Aorta (tissue), 5 donors: Measurements from ENCODE around the gene NLRP5. TPM values are rescaled to one million over a fixed set of nuclear protein-coding genes. Genes with fewer than 3 reads are reported as not detected.

Experiments used
- ATAC-seq: fragments of 200-7000 bp; cut with Tn5 transposase; one replicate; pipeline ENCODE4 v1.9.1; 2022; ENCODE audit warnings: moderate library complexity; ENCODE audit not compliant: low FRiP score
- DNase-seq, 2 donors: peaks; one replicate each; pipeline ENCODE4 v3.0.0-alpha.2; 2020
- H3K27ac ChIP-seq, 2 donors: one replicate each; pipeline ENCODE4 v1.5.1; 2013; ENCODE audit warnings: low read length in 2 of 2, mild to moderate bottlenecking in 2 of 2, moderate library complexity in 2 of 2, control low read depth in 1 of 2, inconsistent platforms in 1 of 2, low read depth in 1 of 2
- H3K27me3 ChIP-seq, 2 donors: one replicate each; pipeline ENCODE4 v1.6.1; 2013; ENCODE audit warnings: control low read depth in 1 of 2, low read length in 1 of 2, mild to moderate bottlenecking in 1 of 2, moderate library complexity in 1 of 2; ENCODE audit not compliant: insufficient read depth in 2 of 2, control insufficient read depth in 1 of 2
- H3K36me3 ChIP-seq, 2 donors: one replicate each; pipeline ENCODE4 v1.6.1; 2013; ENCODE audit warnings: control low read depth in 1 of 2, low read length in 1 of 2, mild to moderate bottlenecking in 1 of 2; ENCODE audit not compliant: insufficient read depth in 2 of 2, control insufficient read depth in 1 of 2
- H3K4me1 ChIP-seq, 2 donors: one replicate each; pipeline ENCODE4 v1.6.1; 2013; ENCODE audit warnings: low read length in 2 of 2, control low read depth in 1 of 2, mild to moderate bottlenecking in 1 of 2, moderate library complexity in 1 of 2; ENCODE audit not compliant: insufficient read depth in 2 of 2, control insufficient read depth in 1 of 2
- H3K4me3 ChIP-seq, 2 donors: one replicate each; pipeline ENCODE4 v1.5.1; 2013; ENCODE audit warnings: low read length in 2 of 2, control low read depth in 1 of 2, mild to moderate bottlenecking in 1 of 2
- H3K9me3 ChIP-seq: one replicate; pipeline ENCODE4 v1.6.1; 2013; ENCODE audit warnings: mild to moderate bottlenecking, low read length; ENCODE audit not compliant: control insufficient read depth
- WGBS, 2 donors: extraction: QIAGEN DNeasy Blood & Tissue Kit; methylation state at CpG; one replicate each; pipeline ENCODE4 v1.1.7; 2013; 5-methylcytosine and 5-hydroxymethylcytosine counted together
- intact Hi-C, 2 donors: fragments of 100-400 bp; cut with DNase I; formaldehyde crosslinking; loops; one replicate each; pipeline versions ENCODE4 v1.14.2 to v1.15.0; 2022
- polyA plus RNA-seq, 2 donors: library from polyadenylated mRNA; stranded (reverse); fragments of 200-250 nt; gene quantifications; one replicate each; pipeline ENCODE4 v1.2.3, GENCODE V29; 2013
- total RNA-seq, 2 donors: library from RNA; stranded (reverse); fragmentation: NEBNext Ultra II Directional; extraction: Animal tissue kit (Norgen Biotek cat#: 25700); gene quantifications; one replicate each; pipeline ENCODE4 v1.2.1, GENCODE V29; 2021
- donor health status: healthy with polysubstance abuse.
- donor health status: Bipolar disorder and iron deficiency.
- donor health status: DM: no; HTN: no; CAD: no.
- donor health status: DM: no; HTN: no; CAD: no.
- donor health status: DM: yes; HTN: yes; CAD: no.

The NLRP5 gene
- total and polyA plus RNA-seq, 4 donors: not detected

DNA sequence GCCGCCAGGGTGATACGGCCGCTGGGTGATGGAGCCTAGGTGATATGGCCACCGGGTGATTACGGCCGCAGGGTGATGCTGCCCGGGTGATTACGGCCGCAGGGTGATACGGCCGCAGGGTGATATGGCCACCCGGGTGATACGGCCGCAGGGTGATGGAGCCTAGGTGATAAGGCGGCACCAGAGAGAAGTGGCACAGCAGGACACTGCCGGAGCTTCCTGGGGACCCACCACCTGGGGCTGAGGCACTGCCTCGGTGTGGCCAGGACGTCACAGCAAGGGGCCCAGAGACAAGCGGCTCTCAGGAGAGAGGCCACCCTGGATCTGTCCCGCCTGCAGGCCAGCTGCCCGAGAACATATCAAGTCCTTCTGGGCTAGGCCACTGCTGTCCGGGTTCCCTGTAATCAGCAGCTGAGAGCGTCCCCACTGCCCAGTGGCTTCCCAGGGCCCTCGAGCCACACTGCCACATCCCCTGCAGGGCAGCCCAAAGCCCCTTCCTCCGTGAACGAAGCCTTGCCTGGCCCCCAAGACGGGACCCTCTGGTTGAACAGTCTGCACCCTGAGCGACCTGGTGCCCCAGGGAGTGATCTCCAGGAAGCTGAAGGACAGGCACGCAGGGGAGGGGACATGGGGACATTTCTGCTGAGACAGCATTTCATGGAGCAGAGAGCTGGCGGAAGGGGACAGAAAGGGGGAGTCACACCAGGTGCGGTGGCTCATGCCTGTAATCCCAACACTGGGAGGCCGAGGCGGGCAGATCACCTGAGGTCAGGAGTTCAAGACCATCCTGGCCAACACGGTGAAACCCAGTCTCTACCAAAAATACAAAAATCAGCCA lies 112.4 kb downstream of the NLRP5 start:
- intact Hi-C loops: no loop called here
- no peak for DNase-seq
- Histone ChIP-seq H3K27ac (no peak overlapping the region), H3K36me3 (peaks cover 0 to 1% of the 10 kb centered on the region in 2 donors), H3K4me3 (no peak overlapping the region), H3K27me3 (no peaks in the 10 kb centered on the region), H3K9me3 (no peaks in the 10 kb centered on the region), H3K4me1 (no peaks in the 10 kb centered on the region)
- WGBS, 2 donors: 95% methylated on average over 31 to 34 of the region's 34 CpGs
- ATAC-seq: no peak

DNA sequence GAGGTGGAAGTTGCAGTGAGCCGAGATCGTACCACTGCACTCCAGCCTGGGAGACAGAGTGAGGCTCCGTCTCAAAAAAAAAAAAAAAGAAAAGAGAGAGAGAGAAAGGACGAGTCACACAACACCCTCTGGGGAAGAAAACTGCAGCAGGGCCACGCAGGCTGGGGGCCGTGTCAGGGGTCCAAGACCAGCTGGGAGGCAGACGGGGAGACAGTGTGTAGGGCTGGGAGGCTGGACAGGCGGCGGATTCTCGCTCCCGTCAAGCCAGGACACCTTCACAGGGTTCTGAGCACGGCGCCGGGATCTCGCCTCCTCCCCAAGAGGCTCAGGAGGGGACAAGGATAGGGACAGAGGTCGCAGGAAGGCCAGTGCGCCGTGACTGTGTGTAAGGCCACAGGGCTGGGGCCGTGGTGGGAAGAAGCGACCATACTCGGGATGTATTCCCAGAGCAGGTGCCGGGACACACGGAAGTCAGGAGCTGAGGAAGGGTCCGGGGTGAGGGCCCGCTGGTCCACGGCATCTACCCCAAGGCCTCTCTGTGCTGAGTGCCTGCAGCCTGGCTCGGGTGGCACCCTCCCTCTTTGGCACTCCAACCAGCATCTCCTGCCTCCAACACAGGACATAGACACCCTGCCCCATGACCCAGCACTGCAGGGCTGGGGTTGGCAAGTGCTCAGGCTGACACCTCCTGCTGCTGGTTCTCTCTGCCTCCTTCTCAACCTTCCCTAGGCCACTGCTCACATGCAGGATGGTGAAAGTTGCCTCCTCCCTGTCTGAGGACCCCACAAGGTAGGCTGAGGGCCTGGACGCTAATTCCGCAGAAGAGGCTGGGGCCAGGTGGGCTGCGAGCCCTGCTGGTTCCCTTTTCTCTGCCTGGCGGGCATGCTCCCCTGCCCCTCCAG lies 113.3 kb downstream of the NLRP5 start:
- no peak for ATAC-seq
- Histone ChIP-seq H3K9me3 (no peaks in the 10 kb centered on the region), H3K4me1 (no peaks in the 10 kb centered on the region), H3K4me3 (no peak overlapping the region), H3K36me3 (peaks cover 0 to 1% of the 10 kb centered on the region in 2 donors), H3K27me3 (no peaks in the 10 kb centered on the region), H3K27ac (no peak overlapping the region)
- no peak for DNase-seq
- 94 to 96% methylated on average over 26 to 31 of the region's 31 CpGs for WGBS, 2 donors
- intact Hi-C loops: loop anchor here in 1 of 2 donors (10.0 kb wide), 1 partner anchor 215 kb away; the partner anchor contains the start of gene ZSCAN5A

DNA sequence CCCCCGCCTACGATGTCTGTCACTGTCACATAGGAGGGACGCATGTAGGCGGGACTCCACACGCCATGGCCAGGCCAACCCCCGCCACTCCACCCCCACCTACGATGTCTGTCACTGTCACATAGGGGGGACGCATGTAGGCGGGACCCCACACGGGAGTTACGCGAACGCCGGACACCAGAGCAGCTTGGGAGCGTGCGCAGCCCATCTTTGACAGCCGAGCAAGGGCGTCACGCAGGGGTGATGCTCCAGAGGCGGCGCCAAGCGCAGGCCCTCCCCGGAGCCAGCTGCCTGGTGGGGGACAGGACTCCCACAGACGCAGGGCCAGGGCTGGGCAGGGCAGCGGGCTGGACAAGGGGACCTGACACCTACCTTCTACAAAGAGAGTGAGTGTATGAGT lies 114.5 kb downstream of the NLRP5 start:
- no peaks in the 10 kb centered on the region for H3K4me1 ChIP-seq
- no peaks in the 10 kb centered on the region for H3K27me3 ChIP-seq
- H3K27ac ChIP-seq: no peak overlapping the region
- 87 to 89% methylated on average over 25 of the region's 25 CpGs for WGBS, 2 donors
- H3K4me3 ChIP-seq: no peak overlapping the region
- DNase-seq (no peak), ATAC-seq (no peak)
- intact Hi-C loops: loop anchor here in 1 of 2 donors (10.0 kb wide), 1 partner anchor 214 kb away; the partner anchor contains the start of gene ZSCAN5A
- no peaks in the 10 kb centered on the region for H3K9me3 ChIP-seq
- H3K36me3 ChIP-seq: peaks cover 0 to 1% of the 10 kb centered on the region in 2 donors

DNA sequence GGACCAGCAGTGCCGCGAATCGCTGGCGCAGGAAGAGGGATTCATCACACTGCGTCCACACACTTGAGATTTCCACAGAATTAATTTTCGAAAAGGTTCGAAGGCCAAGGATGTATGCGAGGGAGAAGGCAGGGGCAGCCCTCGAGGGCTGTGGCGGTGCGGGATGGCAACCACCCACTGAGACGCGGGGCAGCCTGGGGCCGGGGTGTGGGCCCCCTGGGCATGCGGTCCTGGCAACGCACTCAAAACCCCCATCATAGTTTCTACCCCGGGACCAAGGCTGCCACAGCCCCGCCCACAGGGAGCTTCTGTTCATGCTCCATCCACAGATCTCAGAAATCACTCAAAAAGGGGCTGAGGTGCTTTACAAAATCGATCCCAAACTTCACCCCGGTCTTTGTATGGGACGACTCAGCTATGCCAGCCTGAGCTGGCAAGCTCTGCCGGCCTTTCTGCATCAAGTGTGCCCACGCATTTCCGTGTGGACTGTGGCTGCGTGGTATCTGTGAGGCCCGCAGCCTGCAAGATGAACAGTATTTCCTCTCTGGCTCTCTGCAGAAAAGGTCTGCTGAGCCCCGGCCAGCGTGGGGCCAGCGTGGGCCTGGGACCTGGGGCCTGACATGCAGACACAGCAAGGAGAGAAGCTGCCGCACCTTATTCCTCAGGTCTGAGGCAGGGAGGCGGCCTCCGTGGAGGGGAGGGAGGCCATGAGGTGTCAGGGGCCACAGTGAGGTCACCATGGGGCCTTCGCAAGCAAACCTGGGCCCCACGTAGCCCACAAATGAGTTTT lies 115.4 kb downstream of the NLRP5 start:
- Histone ChIP-seq H3K4me3 (no peak overlapping the region), H3K27ac (no peak overlapping the region), H3K4me1 (no peaks in the 10 kb centered on the region), H3K36me3 (peaks cover 0 to 1% of the 10 kb centered on the region in 2 donors), H3K27me3 (no peaks in the 10 kb centered on the region), H3K9me3 (no peaks in the 10 kb centered on the region)
- intact Hi-C loops: loop anchor here in 1 of 2 donors (10.0 kb wide), 1 partner anchor 213 kb away; the partner anchor contains the start of gene ZSCAN5A
- 85 to 87% methylated on average over 34 of the region's 34 CpGs for WGBS, 2 donors
- ATAC-seq: no peak
- no peak for DNase-seq

DNA sequence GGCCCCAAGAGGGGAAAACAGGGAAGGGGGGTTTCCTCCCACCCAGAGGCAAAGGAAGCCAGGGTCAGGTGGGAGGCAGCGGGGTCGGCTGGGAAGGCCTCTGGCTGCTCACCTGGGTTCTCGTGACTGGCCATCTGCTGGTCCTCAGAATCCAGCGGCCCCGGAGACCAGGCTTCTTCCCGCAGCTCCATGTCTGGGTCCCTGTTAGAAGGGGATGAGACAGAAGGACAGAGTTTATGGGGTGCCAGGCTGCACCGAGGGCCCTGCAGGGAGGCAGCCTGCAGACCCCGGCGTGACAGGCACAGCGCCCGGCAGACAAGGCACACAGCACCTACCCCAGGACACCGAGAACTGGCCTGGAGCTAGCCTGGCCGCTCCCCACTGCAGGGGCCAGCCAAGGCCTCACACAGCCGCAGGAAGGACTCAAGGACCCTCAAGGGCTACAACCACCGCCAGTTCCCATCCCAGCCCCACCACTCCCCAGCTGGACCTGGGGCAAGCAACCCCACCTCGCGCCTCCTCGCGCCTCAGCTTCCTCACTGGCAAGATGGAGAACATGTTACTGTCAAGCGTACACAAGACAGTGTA lies 116.5 kb downstream of the NLRP5 start:
- Histone ChIP-seq H3K4me1 (no peaks in the 10 kb centered on the region), H3K9me3 (no peaks in the 10 kb centered on the region), H3K36me3 (peaks cover 0 to 1% of the 10 kb centered on the region in 2 donors), H3K27me3 (no peaks in the 10 kb centered on the region), H3K27ac (no peak overlapping the region), H3K4me3 (no peak overlapping the region)
- intact Hi-C loops: loop anchor here in 1 of 2 donors (10.0 kb wide), 1 partner anchor 212 kb away; the partner anchor contains the start of gene ZSCAN5A
- no peak for DNase-seq
- no peak for ATAC-seq
- WGBS, 2 donors: 90 to 92% methylated on average over 19 to 20 of the region's 20 CpGs

DNA sequence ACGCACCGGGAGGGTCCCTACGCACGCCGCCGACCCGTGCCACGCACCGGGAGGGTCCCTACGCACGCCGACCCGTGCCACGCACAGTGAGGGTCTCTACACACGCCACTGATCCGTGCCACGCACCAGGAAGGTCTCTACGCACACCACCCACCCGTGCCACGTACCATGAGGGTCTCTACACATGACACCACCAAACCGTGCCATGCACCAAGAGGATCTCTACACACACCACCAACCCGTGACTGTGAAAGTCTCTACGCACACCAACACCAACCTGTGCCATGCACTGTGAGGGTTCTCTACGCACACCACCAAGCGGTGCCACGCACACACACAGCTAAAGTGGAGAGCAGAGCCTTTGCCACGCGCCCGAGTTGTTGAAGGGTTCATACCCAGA lies 117.8 kb downstream of the NLRP5 start:
- Histone ChIP-seq H3K4me1 (no peaks in the 10 kb centered on the region), H3K27me3 (no peaks in the 10 kb centered on the region), H3K4me3 (no peak overlapping the region), H3K36me3 (peaks cover 0 to 1% of the 10 kb centered on the region in 2 donors), H3K27ac (no peak overlapping the region), H3K9me3 (no peaks in the 10 kb centered on the region)
- 97% methylated on average over 24 to 29 of the region's 29 CpGs for WGBS, 2 donors
- intact Hi-C loops: loop anchor here in 1 of 2 donors (10.0 kb wide), 1 partner anchor 210 kb away; the partner anchor contains the start of gene ZSCAN5A
- ATAC-seq: no peak
- DNase-seq: no peak

DNA sequence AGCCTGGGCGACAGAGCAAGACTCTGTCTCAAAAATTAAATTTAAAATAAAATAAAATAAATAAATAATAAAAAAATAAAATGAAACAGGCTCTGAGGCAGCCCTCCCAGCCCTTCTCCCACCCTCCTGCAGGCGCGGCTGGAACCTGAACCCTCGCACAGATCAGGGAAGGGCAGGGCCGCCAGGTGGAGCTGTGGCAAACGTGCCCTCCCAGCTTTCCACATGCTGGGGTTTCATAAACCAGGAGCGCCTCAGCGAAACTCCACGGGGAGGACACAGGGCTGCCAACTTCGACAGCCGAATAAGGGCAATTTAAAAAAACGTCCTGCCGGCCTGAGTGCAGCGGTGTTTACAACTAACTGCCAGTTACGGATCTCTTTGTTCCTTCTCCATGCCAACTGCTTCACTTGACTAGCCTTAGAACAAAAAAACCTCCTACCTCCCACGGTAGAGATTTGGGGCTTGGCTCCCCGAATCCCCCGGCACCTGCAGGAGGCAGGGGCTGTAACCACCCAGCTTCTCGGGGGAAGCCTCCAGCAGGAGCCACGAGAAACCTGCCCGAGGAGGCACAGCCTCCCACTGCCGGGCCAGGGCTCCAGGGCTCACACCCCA lies 118.6 kb downstream of the NLRP5 start:
- intact Hi-C loops: loop anchor here in 1 of 2 donors (5.0 to 10.0 kb wide), 2 partner anchors 37 to 210 kb away; partner anchors contain the start of genes ZNF444 and ZSCAN5A
- DNase-seq: peak; percentile 80 to 91

More for the DNA sequence above, 118.6 kb downstream of the NLRP5 start:
- Histone ChIP-seq H3K27ac (peak overlapping the region in 1 of 2 donors; percentile 28), H3K36me3 (peaks cover 0 to 1% of the 10 kb centered on the region in 2 donors), H3K27me3 (no peaks in the 10 kb centered on the region), H3K4me3 (no peak overlapping the region), H3K9me3 (no peaks in the 10 kb centered on the region), H3K4me1 (no peaks in the 10 kb centered on the region)
- WGBS, 2 donors: 10 to 11% methylated on average over 22 of the region's 22 CpGs
- peak; percentile 87 for ATAC-seq
